Left colon (tissue), 2 donors: ENCODE results near the gene CYSLTR2. TPM values are rescaled to one million over a fixed set of nuclear protein-coding genes. Genes with fewer than 3 reads are reported as not detected.

Source experiments
- total RNA-seq, 2 donors: library from RNA; stranded (reverse); fragmentation: NEBNext Ultra II Directional; extraction: Animal tissue kit (Norgen Biotek cat#: 25700); gene quantifications; one replicate each; pipeline ENCODE4 v1.2.1, GENCODE V29; 2021
- donor health status: DM: no; HTN: no; CAD: no.
- donor health status: DM: yes; HTN: yes; CAD: no.

Gene CYSLTR2
- total RNA-seq, 2 donors from 2014 or later: 0.27 to 0.36 TPM

Other genes with a start within 250 kb of the CYSLTR2 start
- gene LPAR6, start 240.8 kb upstream of the CYSLTR2 start, total RNA-seq: 10 to 100 TPM in 1 of 2 donors, 1 to 10 TPM in 1; 7.6 to 16.4 TPM
- 1 to 10 TPM; 4.6 to 6.7 TPM for gene RCBTB2, start 120.8 kb upstream of the CYSLTR2 start, total RNA-seq